Suprapubic skin (tissue), 4 donors: ENCODE measurements around the gene PTBP2. TPM values are rescaled to one million over a fixed set of nuclear protein-coding genes. Genes with fewer than 3 reads are reported as not detected.
"Not testable (repeated sequence)": the region's sequence is repeated elsewhere in the genome, so short reads cannot be mapped to it uniquely, and the experiment has no call there.

Experiments used
- DNase-seq, 2 donors: peaks; one replicate each; pipeline ENCODE4 v3.0.0-alpha.2; 2019; ENCODE audit warnings: low spot score in 2 of 2
- H3K27ac ChIP-seq: fragments of 200-600 bp; sonication (generic); one replicate; pipeline ENCODE4 v1.5.1; 2019
- H3K27me3 ChIP-seq: fragments of 200-600 bp; sonication (generic); one replicate; pipeline ENCODE4 v1.5.1; 2019
- H3K36me3 ChIP-seq: fragments of 200-600 bp; sonication (generic); one replicate; pipeline ENCODE4 v1.5.1; 2019
- H3K4me1 ChIP-seq: fragments of 200-600 bp; sonication (generic); one replicate; pipeline ENCODE4 v1.5.1; 2019
- H3K4me3 ChIP-seq: fragments of 200-600 bp; sonication (generic); one replicate; pipeline ENCODE4 v1.5.1; 2019; ENCODE audit warnings: mild to moderate bottlenecking
- H3K9me3 ChIP-seq: fragments of 200-600 bp; sonication (generic); one replicate; pipeline ENCODE4 v1.5.1; 2019
- CTCF ChIP-seq, 2 donors: fragments of 200-600 bp in 1 of 2; fragments of 450-650 bp in 1 of 2; sonication (generic) in 1 of 2; IDR thresholded peaks; one replicate each; pipeline ENCODE4 v1.5.1; 2016 to 2019; ENCODE audit warnings: antibody characterized with exemption in 2 of 2, mild to moderate bottlenecking in 1 of 2, moderate library complexity in 1 of 2
- EP300 ChIP-seq: sonication (generic); formaldehyde crosslinking; IDR thresholded peaks from one replicate; pipeline ENCODE4 v1.6.1; 2017; ENCODE audit warnings: antibody characterized with exemption
- POLR2A ChIP-seq, 2 donors: fragments of 450-650 bp; IDR thresholded peaks; one replicate each; pipeline ENCODE4 v1.6.1; 2017; ENCODE audit warnings: antibody characterized with exemption in 2 of 2, mild to moderate bottlenecking in 2 of 2, moderate library complexity in 2 of 2
- POLR2AphosphoS5 ChIP-seq, 3 donors: sonication (generic); formaldehyde crosslinking; IDR thresholded peaks; one replicate each; pipeline ENCODE4 v1.6.1; 2017; ENCODE audit warnings: antibody characterized with exemption in 3 of 3
- WGBS: methylation state at CpG from one replicate; pipeline ENCODE4 v1.1.5; 2018; 5-methylcytosine and 5-hydroxymethylcytosine counted together
- total RNA-seq, 4 donors: library from RNA; depleted of rRNA; stranded (reverse); fragments of >200 nt; gene quantifications; one replicate each; pipeline ENCODE4 v1.1.0, GENCODE V29; 2016

Gene PTBP2
- total RNA-seq, 4 donors from 2014 or later = 9.8 to 66.5 (median 23.2) TPM

GRCh38 chr1:96748078-96748477, 26.5 kb downstream of the PTBP2 start:
- 85% methylated on average over 3 of the region's 3 CpGs for WGBS
- peaks cover 12% of the 10 kb centered on the region for H3K4me1 ChIP-seq
- TF ChIP-seq POLR2AphosphoS5 (IDR thresholded peaks at IDR 0.05) (no peak), CTCF (IDR thresholded peaks at IDR 0.05) (no peak), EP300 (no peak), POLR2A (IDR thresholded peaks at IDR 0.05) (no peak)

GRCh38 chr1:96749618-96750017, 28.0 kb downstream of the PTBP2 start:
- H3K27me3 ChIP-seq = no peaks in the 10 kb centered on the region
- 62% methylated on average over 2 of the region's 2 CpGs for WGBS
- H3K27ac ChIP-seq = no peak overlapping the region
- no peak for TF ChIP-seq POLR2AphosphoS5 (IDR thresholded peaks at IDR 0.05)
- no peak for TF ChIP-seq EP300
- no peak for TF ChIP-seq CTCF (IDR thresholded peaks at IDR 0.05)
- TF ChIP-seq POLR2A (IDR thresholded peaks at IDR 0.05) = no peak
- H3K4me3 ChIP-seq = no peak overlapping the region
- H3K9me3 ChIP-seq = no peaks in the 10 kb centered on the region
- DNase-seq = no peak
- H3K4me1 ChIP-seq = peaks cover 12% of the 10 kb centered on the region
- peaks cover 26% of the 10 kb centered on the region for H3K36me3 ChIP-seq

More at GRCh38 chr1:96748078-96748477, 26.5 kb downstream of the PTBP2 start:
- no peaks in the 10 kb centered on the region for H3K27me3 ChIP-seq
- H3K27ac ChIP-seq = no peak overlapping the region
- H3K4me3 ChIP-seq = no peak overlapping the region
- peaks cover 12% of the 10 kb centered on the region for H3K36me3 ChIP-seq
- H3K9me3 ChIP-seq = no peaks in the 10 kb centered on the region
- no peak for DNase-seq

- peaks cover 38% of the 10 kb centered on the region for H3K36me3 ChIP-seq
- DNase-seq = no peak
- 99% methylated on average over 2 of the region's 2 CpGs for WGBS
- H3K4me3 ChIP-seq = no peak overlapping the region
- TF ChIP-seq EP300 (no peak), POLR2AphosphoS5 (IDR thresholded peaks at IDR 0.05) (no peak)
- peaks cover 12% of the 10 kb centered on the region for H3K4me1 ChIP-seq
- no peaks in the 10 kb centered on the region for H3K27me3 ChIP-seq
- no peak overlapping the region for H3K27ac ChIP-seq
- no peaks in the 10 kb centered on the region for H3K9me3 ChIP-seq
These were observed 30.8 kb downstream of the PTBP2 start for GRCh38 chr1:96752394-96752793.

- peaks cover 38% of the 10 kb centered on the region for H3K36me3 ChIP-seq
- no peak overlapping the region for H3K4me3 ChIP-seq
- 98% methylated on average over 1 of the region's 1 CpG for WGBS
- H3K27me3 ChIP-seq = no peaks in the 10 kb centered on the region
- no peak for DNase-seq
- no peak overlapping the region for H3K27ac ChIP-seq
- H3K4me1 ChIP-seq = no peaks in the 10 kb centered on the region
- no peak for TF ChIP-seq POLR2AphosphoS5 (IDR thresholded peaks at IDR 0.05)
- TF ChIP-seq EP300 = no peak
- no peak for TF ChIP-seq POLR2A (IDR thresholded peaks at IDR 0.05)
- TF ChIP-seq CTCF (IDR thresholded peaks at IDR 0.05) = no peak
- H3K9me3 ChIP-seq = no peaks in the 10 kb centered on the region
These were observed 35.2 kb downstream of the PTBP2 start for GRCh38 chr1:96756789-96757188.

GRCh38 chr1:96762586-96762985, 41.0 kb downstream of the PTBP2 start:
- not testable (repeated sequence) for H3K4me1 ChIP-seq, H3K27me3 ChIP-seq, H3K9me3 ChIP-seq, H3K27ac ChIP-seq, DNase-seq, H3K4me3 ChIP-seq, H3K36me3 ChIP-seq
- over 99% methylated on average over 16 of the region's 36 CpGs for WGBS

- H3K36me3 ChIP-seq = no peaks in the 10 kb centered on the region
- H3K4me3 ChIP-seq = no peak overlapping the region
- H3K27me3 ChIP-seq = no peaks in the 10 kb centered on the region
- TF ChIP-seq POLR2A (IDR thresholded peaks at IDR 0.05) (no peak), EP300 (no peak), POLR2AphosphoS5 (IDR thresholded peaks at IDR 0.05) (no peak), CTCF (IDR thresholded peaks at IDR 0.05) (no peak)
- no peak overlapping the region for H3K27ac ChIP-seq
- no peak for DNase-seq
- no peaks in the 10 kb centered on the region for H3K9me3 ChIP-seq
- H3K4me1 ChIP-seq = no peaks in the 10 kb centered on the region
- 91% methylated on average over 4 of the region's 4 CpGs for WGBS
These were observed 41.9 kb downstream of the PTBP2 start for GRCh38 chr1:96763514-96763913.
